Left lung (tissue), 10 donors: ENCODE measurements around the gene ZNF423. TPM values are rescaled to one million over a fixed set of nuclear protein-coding genes. Genes with fewer than 3 reads are reported as not detected.

Source experiments
- ATAC-seq: fragments of 200-7000 bp; cut with Tn5 transposase; one replicate; pipeline ENCODE4 v1.9.1; 2020; ENCODE audit warnings: moderate library complexity
- DNase-seq, 4 donors: peaks; one replicate each; pipeline ENCODE4 v3.0.0-alpha.2; 2013 to 2020
- H3K27ac ChIP-seq, 2 donors: fragments of 200-600 bp; sonication (generic) in 1 of 2; one replicate each; pipeline versions ENCODE4 v1.5.0 to v1.8.0; 2020 to 2021
- H3K27me3 ChIP-seq, 2 donors: fragments of 200-600 bp; sonication (generic) in 1 of 2; one replicate each; pipeline versions ENCODE4 v1.5.0 to v1.8.0; 2020 to 2021
- H3K36me3 ChIP-seq, 2 donors: fragments of 200-600 bp; sonication (generic) in 1 of 2; one replicate each; pipeline versions ENCODE4 v1.5.0 to v1.8.0; 2020 to 2021
- H3K4me1 ChIP-seq, 2 donors: fragments of 200-600 bp; one replicate each; pipeline ENCODE4 v1.8.0; 2021
- H3K4me3 ChIP-seq, 2 donors: fragments of 200-600 bp; sonication (generic) in 1 of 2; one replicate each; pipeline versions ENCODE4 v1.5.0 to v1.8.0; 2020 to 2021; ENCODE audit warnings: mild to moderate bottlenecking in 1 of 2
- H3K9me3 ChIP-seq, 2 donors: fragments of 200-600 bp; sonication (generic) in 1 of 2; one replicate each; pipeline versions ENCODE4 v1.5.0 to v1.8.0; 2020 to 2021
- CTCF ChIP-seq, 2 donors: fragments of 200-600 bp; sonication (generic) in 1 of 2; IDR thresholded peaks; one replicate each; pipeline versions ENCODE4 v1.5.0 to v1.8.0; 2021; ENCODE audit warnings: antibody characterized with exemption in 2 of 2
- intact Hi-C, 2 donors: fragments of 100-400 bp; cut with DNase I; formaldehyde crosslinking; loops; one replicate each; pipeline versions ENCODE4 v1.11.2 to v1.14.2; 2022
- polyA plus RNA-seq, 6 donors: library from polyadenylated mRNA; unstranded; fragments of 120-200 nt; gene quantifications; one replicate each; pipeline ENCODE4 v1.2.1, GENCODE V29; 2013; ENCODE audit not compliant: insufficient read length in 6 of 6
- total RNA-seq, 2 donors: library from RNA; stranded (reverse); fragmentation: NEBNext Ultra II Directional; extraction: Animal tissue kit (Norgen Biotek cat#: 25700); gene quantifications; one replicate each; pipeline ENCODE4 v1.2.1, GENCODE V29; 2021
- donor health status: DM: no; HTN: yes; CAD: no.
- donor health status: DM: no; HTN: no; CAD: no.

The ZNF423 gene
- total and polyA plus RNA-seq, 8 donors, result 7.8 to 30.5 (median 26.6) TPM

DNA sequence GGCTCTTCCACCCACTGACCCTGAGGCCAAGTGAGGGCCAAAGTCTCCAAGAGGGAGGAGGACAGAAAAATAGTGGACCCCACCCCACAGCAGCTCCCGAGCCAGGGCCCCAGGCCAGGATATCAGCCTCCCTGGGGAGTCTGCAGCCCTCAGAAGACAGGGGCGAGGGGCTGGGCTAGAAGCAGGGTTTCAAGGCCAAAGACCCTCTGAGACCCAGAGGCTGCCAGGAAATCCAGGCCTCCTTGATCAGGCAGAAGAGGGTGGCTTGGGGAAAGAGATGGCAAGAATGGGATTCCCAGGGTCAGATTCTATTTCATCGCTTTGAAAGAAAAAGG lies 156.1 kb downstream of the ZNF423 start:
- Histone ChIP-seq H3K4me1 (peaks cover 5 to 18% of the 10 kb centered on the region in 2 donors), H3K27ac (peak overlapping the region in 1 of 2 donors; percentile 31), H3K4me3 (no peak overlapping the region), H3K27me3 (peaks cover 0 to 25% of the 10 kb centered on the region in 2 donors), H3K9me3 (peaks cover 0 to 3% of the 10 kb centered on the region in 2 donors), H3K36me3 (no peaks in the 10 kb centered on the region)
- intact Hi-C loops, result no loop called here
- no peak for TF ChIP-seq CTCF (IDR thresholded peaks at IDR 0.05)
- no peak for ATAC-seq
- DNase-seq, result no peak

- intact Hi-C loops, result no loop called here
- Histone ChIP-seq H3K27me3 (peaks cover 0 to 25% of the 10 kb centered on the region in 2 donors), H3K4me3 (no peak overlapping the region), H3K27ac (peak overlapping the region in 1 of 2 donors; percentile 31), H3K4me1 (peaks cover 5 to 18% of the 10 kb centered on the region in 2 donors), H3K9me3 (no peaks in the 10 kb centered on the region), H3K36me3 (no peaks in the 10 kb centered on the region)
- DNase-seq (peak in 2 of 4 donors; percentile 46 to 56), ATAC-seq (no peak)
- no peak for TF ChIP-seq CTCF (IDR thresholded peaks at IDR 0.05)
Measured at GRCh38 chr16:49698931-49699840, 156.7 kb downstream of the ZNF423 start.

- TF ChIP-seq CTCF (IDR thresholded peaks at IDR 0.05), result no peak
- Histone ChIP-seq H3K9me3 (no peaks in the 10 kb centered on the region), H3K27me3 (peaks cover 0 to 25% of the 10 kb centered on the region in 2 donors), H3K4me1 (peaks cover 5 to 18% of the 10 kb centered on the region in 2 donors), H3K36me3 (no peaks in the 10 kb centered on the region), H3K27ac (peak overlapping the region in 1 of 2 donors; percentile 31), H3K4me3 (no peak overlapping the region)
- intact Hi-C loops, result no loop called here
- peak in 2 of 4 donors; percentile 33 to 58 for DNase-seq
- ATAC-seq, result no peak
Measured at GRCh38 chr16:49698453-49698815, 157.5 kb downstream of the ZNF423 start.

DNA sequence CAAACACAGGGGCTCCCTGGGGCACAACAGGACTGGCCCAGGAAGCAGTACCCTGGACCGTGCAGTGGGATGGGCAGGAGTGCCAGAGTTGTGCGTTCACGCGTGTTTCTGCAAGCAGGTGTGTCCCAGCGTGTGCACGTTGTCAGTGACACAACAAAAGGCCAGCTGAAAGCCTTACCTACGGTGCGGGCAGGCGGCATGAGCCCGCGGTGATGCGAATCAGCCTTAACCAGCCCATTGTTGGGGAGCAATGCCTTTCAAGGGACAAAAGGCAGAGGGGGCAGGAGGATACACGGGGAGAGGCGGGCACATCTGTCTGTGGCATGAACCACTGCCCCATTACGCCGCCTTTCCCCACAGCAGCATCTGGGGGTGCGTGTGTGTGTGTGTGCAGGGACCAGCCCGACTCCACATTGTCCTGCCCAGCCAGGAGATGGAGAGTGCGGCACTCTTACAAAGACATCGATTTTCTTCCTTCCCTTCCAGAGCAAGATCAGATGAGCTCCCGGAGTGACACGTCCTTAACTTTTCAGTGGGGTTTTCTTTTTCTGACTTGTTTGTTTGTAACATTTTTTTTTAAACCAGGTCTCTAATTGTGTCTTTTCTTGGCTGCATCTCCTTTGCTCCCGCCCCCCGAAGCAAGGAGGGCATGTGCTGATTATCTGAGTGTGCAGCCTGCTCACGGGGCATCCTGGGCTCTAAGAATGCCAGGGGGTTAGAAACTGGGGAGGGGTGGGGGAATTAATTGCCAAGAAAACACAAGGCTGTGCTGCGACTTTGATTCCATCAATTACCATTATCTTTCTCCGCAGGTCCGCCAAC lies 158.1 kb downstream of the ZNF423 start:
- H3K4me3 ChIP-seq, result no peak overlapping the region

More for the DNA sequence above, 158.1 kb downstream of the ZNF423 start:
- intact Hi-C loops, result no loop called here
- Histone ChIP-seq H3K36me3 (no peaks in the 10 kb centered on the region), H3K27me3 (peaks cover 0 to 25% of the 10 kb centered on the region in 2 donors), H3K27ac (no peak overlapping the region), H3K9me3 (no peaks in the 10 kb centered on the region), H3K4me1 (peaks cover 5 to 18% of the 10 kb centered on the region in 2 donors)
- no peak for TF ChIP-seq CTCF (IDR thresholded peaks at IDR 0.05)
- ATAC-seq (no peak), DNase-seq (no peak)
